ELF-1 (cell line): ENCODE measurements around the gene ST7.
A peak's percentile ranks its signal among the peaks of the same experiment; 100 is the strongest.

ENCODE experiments used
- DNase-seq: peaks from one replicate; pipeline ENCODE4 v3.0.0-alpha.2; 2016; ENCODE audit warnings: low read depth, low spot score

The ST7 gene

DNA sequence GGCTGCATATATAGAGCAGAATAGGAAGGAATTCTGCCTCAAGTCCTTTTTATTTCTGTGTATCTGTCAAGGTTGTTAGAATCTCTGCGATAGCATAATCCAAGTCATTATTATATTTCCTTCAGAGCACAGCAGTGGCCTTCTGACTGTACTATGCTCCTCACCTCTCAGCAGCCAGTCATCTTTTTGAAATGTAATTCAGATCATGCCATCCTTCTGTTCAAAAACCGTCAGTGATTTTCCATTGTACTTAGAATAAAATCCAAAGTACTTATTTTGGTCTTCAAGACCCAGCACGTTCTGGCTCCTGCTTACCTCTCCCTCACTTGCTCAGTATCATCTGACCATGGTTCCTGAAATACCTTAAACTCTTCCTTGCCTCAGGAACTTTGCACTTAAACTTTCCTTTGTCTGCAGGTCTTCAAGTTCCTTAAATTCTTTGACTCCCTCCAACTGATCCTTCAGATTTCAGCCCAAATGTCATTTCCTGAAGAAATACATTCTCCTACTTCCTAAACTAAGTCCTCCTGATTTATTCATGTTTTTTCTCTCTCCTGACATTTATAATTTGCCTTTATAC is 112.4 kb downstream of the ST7 start:
- no peak for DNase-seq

DNA sequence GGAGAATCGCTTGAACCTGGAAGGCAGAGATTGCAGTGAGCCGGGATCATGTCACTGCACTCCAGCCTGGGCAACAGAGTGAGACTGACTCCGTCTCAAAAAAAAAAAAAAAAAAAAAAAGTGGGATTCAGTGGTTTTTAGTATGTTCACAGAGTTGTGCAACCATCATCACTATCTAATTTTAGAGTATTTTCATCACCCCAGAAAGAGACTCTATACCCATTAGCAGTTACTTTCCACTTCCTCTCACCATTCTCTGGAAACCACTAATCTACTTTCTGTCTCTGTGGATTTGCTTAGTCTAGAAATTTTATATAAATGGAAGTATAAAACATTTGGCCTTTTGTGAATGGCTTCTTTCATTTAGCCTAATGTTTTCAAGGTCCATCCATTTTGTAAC is 113.4 kb downstream of the ST7 start:
- no peak for DNase-seq

DNA sequence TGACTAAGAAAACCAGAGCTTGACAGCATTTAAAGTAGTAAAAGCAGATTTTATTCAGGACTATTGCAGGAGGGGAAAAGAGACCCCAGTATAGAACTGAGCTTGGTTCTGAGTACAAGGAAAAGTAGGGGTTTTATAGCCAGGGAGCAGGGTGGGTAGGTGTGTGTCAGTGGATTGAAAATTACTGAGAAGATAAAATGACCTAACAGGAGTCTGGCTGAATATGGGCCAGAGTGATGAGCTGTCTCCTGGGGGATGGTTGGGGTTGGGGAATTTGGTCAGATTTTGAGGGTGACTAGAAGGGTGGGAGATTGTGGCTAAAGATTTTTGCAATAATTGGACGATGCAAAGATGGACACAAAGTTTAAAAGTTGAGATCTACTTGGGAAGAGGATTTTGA is 114.0 kb downstream of the ST7 start:
- DNase-seq: no peak

DNA sequence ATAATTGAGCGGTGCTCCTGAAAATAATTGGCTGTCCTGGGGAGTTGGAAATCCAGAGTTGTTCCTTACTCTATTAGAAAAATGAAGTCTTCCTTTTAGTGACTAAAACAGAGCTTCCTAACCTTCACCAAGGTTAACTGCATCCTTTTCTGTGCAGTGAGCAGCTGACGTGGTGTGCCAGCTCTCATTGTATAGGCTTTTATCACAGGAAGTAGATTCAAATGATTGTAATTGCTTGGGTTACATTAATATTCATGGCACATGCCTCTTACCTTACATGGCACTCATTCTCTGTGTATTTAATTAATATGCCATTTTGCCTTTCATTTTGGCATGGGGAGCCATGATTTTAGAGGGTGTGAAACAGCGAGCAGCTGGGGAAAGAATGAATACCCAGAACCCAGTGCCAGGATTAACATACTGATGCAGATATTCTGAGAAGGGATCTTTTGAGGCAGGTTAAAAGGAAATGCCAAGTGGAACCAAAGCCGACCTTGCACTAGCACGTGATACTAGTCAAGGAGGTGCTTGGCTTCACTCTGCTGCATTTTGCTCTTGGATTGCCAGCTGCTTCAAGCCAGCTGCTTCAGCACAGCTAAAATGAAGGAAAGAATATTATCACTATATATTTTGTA is 115.3 kb downstream of the ST7 start:
- DNase-seq: no peak

DNA sequence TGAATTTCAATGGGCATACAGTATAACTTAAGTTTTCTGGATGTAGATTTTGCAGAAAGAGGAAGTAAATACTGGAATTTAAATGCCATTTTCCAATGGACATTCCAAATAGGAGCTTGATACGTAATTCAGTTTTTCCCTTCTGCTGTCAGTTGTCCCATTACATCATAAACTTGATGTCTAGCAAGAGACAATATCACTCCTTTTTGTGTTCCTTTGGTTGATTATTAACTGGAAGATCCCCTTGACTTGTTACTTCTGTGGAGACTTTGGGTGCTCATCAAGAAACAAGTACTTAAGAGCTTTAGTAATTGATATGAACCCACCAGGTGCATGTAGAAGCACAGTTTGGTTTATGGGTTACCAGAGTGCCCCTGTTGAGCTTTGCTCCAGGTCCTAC is 116.1 kb downstream of the ST7 start:
- no peak for DNase-seq

DNA sequence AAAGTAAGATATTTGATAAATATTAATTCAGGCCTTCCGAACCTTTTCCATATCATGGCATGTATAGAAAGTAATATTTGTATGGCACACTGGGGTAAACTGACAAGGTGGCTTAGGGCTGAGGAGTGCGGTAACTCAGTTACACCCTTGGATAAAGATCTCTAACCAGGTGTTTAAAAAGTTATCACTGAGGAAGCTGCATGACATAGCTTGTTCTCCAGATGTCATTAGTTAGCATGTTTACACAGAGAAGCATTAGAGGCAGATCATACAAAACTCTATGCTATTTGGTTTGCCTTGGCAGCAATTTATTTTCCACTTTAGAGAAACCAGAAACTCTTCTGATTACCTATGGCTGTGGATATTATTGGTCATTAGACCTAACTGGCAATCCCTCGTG is 118.2 kb downstream of the ST7 start:
- no peak for DNase-seq

DNA sequence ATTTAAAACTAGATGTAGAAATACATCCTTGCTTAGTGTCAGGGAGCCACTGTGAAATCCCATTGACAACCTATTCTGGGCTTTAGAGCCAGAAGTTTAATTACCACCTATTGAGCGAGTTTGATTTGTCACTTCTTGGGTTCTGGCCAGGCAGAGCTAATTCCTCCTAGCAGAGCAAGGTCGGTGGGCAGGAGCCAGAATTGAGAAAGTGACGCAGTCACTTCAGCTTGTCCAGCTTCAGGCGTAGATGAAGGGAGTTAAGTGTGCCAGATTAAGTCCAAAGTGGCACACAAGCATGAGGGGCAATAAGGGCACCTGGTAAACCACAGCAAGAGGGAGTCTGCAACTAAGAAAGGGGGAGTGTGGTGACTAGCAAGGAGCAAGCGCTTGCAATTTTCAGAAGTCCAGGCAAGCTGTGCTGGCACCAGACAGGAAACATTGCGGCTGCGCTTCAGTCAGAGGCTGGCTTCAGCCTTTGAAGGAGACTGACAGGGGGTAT is 119.4 kb downstream of the ST7 start:
- DNase-seq: no peak

DNA sequence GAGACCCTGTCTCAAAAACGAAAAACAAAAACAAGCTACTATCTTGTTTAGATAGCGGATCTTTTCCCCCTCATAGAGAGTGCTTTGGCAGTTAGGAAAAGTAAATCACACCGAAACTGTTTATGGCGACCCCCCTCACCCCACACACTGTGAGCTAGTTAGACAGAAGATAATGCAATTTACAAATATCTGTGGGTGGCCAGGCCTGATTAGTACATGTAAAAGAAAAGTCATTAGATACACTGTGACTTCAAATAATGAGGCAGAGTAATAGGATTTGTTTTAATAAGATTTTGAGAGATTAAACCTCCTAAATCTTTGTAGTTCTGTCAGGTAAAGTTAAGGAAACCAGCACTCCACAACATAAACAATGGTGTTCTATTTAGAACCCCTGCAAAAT is 121.1 kb downstream of the ST7 start:
- DNase-seq: no peak

DNA sequence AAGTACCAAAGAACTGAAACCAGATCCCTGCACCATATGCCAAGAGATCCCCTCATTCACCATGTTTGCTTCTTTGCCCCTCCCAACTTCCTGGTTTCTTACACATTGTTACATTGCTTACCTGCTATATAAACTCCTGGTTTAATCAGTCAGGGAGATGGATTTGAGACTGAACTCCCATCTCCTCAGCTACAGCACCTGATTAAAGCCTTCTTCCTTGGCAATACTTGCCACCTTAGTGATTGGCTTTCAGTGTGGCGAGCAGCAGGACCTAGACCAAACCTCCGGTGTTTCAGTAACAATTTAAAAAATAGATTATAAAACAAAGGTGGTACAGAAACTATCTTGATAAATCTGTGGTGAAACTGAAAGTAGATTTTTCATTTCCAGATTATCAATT is 122.6 kb downstream of the ST7 start:
- DNase-seq: no peak

DNA sequence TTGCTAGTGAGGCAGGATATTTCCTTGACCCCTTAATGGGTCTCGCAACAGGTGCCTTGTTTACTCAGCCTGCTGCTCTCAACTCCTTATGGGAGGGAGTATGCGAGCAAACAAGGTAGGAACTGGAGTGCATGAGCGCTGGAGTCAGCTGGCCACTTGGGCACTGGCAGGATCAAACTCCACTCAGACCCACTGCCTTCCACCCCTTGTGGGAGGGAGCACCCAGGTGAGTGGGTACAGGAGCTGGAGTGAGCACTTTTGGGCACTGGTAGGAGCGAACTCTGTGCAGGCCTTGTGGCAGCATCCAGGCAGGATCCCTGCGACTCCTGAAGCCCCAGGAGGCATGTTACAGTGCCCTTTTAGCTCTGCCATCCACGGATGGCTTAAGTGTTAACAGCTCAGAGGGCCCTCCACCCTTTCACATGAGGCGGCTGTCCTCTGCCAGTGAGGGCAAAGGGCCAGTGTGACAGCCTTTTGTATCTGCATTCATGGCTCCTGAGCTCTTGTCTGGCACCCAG is 123.2 kb downstream of the ST7 start:
- DNase-seq: no peak

DNA sequence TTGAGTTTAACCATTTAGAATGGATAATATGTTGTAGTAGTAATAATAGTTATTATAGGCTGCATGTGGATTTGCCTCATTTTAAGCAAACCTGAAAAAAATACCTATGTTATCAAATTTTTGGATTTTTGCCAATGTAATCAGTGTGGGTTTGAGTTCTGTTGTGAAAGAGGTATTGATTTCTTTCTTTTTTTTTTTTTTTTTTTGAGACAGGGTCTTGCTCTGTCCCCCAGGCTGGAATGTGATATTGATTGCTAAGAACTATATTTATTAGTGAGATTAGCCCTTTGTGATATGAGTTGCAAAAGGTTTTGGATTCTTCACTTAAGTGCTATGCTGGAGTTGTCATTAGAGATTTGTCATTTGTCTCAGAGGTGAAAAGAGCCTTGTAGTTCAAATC is 124.4 kb downstream of the ST7 start:
- no peak for DNase-seq

DNA sequence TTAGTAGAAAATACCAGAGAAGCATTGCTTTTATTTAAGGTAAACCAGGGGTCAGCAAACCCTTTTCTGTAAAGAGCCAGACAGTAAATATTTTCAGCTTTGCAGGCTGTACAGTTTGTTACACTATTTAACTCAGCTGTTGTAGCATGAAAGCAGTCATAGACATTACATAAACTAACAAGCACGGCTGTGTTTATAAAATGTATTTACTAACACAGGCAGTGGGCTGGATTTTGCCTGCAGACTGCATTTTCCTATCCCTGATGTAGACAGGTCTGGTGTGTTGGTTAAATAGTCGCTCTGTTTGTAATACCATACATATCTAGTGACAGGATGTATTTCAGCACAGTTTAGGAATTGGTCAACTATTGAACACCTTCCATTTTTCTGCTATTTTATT is 129.3 kb downstream of the ST7 start:
- no peak for DNase-seq

DNA sequence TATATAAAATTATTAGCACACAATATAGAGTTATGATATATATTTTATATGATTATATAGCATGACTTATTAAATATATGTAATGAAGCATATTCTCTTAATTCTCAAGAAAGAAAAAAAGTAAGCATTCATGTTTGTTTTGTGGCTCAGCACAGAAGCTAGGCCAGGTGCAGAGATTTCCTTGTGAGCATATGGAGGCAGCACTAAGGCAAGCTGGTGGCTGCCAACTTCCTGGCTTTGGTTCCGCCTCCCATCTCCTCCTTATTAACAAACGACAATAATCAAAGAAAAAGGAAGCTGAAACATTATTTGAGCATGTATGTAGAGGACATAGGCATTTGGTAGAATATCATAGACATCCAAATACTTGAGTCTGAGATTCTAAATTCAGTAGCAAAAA is 130.3 kb downstream of the ST7 start:
- DNase-seq: no peak

DNA sequence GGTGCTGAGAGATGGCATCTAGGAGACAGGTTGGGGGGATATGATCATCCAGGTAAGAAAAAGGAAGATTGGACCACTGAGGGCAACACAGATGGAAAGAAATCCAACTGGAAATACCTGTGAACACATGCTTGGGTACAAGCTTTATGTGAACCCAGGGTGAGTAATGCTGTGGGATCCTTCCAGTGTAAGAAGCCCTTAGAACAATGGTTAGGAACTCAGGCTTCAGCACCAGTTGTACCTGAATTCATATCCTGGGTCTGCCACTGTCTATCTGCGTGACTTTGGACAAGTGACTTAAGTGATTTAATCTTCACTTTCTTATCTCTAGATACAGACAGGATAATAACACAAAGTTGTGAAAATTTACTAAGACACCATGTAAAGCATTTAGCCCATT is 131.0 kb downstream of the ST7 start:
- DNase-seq: no peak

DNA sequence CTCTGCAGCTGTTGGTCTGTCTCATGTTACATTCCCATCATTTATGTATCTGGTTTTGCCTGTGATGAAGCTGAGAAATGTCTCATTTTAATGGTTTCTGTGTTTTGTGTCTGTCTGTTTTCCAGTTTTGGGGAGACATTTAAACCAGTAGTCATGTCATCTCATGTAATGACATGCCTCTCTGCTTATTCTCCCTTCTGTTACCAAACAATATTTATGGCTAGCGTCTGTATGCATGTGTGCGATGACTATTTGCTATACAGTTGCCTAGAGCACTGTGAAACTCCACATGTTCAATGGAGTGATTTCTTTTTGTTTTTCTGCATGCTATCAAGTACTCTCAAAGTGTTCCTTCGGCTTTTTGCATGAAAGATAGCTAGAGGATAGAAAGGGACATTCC is 132.0 kb downstream of the ST7 start:
- no peak for DNase-seq

DNA sequence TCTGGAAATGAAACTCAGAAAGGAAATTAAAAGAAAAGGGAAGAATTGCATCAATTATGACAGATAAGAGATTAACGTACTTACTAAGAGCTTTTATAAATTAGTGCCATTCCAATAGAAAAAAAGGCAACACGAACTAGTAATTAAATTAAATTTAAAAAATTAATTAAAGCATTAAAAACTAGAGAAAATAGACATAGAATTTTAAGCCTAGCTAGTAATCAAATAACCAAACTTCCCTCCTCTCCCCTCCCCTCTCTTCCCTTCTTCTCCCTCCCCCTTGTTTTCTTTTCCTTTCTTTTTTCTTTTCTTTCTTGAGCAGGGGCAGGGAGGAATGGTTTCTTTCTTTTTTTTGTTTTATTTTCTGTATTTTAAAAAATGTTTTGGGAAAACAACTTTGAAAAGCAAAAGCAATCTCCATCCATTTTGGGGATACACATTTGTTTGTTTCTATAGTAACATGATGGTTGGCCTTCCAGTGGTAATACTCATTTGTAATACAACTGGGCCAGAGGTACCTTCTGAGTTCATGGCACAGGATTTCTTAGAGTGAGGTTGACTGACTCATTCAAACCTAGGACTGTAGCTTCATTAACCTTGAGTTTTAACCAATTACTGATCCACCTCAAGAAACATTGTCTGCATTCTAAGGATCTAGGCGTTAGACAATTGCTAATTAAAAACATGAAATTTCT is 132.6 kb downstream of the ST7 start:
- no peak for DNase-seq

DNA sequence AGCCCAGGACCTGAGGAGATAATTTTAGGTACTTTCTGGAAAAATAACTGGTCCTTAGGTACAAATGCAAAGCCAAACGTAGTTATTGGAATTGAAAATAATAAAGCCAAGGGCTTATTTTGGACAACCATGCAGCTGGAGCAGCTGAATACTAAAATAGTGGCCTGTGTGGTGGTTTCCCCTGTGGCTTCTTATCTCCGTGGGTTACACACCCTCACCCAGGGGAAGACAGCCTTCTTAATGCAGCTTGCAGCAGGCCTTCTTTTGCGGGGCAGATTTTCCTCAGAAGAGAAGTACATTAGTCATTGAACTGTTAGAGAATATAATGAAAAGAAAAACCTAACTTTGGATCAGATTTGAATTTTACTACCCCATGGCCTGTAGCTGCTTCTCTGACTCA is 133.5 kb downstream of the ST7 start:
- no peak for DNase-seq

DNA sequence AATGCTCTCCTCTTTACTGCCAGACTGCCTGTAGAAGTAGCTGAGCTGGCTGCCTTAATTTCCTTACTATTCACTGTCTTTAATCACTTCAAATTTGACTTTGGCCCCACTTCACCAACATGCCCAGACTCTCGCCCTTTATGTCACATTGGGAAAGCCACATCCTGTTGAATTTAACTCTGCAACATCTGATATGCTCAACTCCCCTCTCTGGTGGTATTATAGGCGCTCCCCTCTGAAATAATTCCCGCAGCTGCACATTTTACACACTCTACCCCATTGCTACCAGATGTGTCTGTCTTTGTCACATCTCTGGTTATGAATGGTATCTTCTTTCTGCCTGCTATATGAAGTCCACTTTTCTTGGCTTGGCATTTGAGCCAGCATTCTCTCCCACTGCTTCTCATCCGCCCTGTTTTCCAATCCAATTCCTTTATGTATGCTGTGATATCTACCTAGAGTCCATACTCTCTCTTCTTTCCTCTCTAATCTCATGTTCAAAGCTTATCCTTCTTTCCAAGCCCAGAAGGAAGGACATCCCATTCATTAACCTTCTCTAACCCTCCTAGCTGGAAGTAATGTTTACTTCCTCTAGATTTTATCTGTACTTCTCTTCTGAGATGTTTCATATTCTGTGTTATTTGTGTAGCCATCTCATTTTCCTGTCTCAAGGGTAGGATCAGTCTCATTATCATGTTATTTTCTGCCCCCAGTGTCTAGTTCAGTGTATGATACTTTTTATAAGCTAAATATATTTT is 134.5 kb downstream of the ST7 start:
- DNase-seq: no peak

DNA sequence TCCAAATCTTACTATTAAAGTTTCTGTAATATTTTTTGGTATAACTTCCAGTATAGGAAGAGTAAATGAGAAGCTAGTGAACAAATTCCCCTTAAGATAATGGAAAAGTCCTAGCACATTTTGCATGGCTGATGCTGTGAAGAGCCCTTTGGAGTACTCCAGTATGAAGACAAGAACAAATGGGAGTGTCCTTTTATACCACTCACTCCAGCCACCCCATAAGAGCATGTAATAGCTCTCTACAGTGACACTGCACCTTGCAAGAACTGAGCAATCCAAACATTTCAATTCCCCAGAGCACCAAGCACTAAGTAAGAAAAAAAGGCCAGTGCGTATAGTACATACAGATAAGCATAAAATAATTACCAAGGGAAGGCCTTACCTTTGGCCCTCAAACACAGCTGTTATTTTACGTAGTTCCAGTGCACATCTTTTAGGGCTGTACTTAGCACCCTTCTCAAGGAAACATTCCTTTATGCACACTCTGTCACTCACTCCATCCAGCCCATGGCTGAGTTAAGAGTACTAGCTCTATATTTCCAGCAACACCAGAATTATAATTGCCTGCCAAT is 135.4 kb downstream of the ST7 start:
- no peak for DNase-seq

DNA sequence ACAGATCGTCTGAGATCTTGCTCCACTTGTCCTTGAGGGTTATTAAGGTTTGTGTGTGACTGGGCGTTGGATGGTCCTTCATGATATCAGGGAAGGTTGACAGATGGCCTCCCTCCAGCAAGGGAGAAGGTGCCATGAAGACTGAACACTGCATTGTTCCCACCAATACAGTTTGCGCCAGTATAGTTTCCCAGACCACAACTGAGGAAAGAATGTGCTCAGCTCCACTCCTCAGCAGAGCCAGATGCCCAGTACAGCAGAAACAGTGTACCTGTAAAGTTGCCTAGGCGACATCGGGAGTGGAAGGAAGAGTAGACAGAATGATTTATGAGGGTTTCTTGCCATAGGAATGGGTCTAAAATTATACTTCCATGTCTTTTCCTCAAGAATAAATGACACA is 137.5 kb downstream of the ST7 start:
- peak; percentile 3 for DNase-seq

DNA sequence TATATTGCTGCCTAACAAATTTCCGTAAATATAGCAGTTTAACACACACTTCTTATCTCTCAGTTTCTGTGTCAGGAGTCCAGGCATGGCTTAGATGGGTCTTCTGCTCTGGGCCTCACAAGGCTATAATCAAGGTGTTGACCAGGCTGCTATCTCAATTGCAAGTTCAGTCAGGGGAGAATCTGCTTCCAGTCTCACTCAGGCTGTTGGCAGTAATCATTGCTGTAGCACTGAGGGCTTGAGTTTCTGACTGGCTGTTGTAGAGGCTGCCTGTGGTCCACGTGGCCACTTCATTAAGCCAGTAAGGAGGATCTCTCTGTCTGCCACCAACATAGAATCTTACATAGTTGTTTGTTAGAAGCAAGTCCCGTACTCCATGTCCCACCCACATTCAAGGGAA is 138.4 kb downstream of the ST7 start:
- DNase-seq: no peak

DNA sequence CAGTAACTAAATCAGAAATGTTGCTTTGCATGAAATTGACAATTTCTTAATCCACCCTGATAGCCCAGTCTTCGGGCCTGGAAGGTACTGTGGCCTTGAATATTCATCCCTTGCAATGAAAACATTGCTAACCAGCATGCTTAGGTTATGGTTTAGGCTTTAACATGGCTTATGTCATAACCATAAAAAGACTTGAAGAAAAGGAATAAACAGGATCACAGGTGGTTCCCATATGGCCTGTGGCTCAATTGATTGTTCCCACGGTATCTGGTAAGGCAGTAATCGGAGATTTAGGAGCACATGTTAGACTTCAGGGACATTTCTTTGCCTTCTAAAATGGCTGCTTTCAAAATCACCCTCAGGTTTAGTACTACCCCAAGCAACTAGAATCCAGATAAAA is 139.5 kb downstream of the ST7 start:
- DNase-seq: no peak
